ENCODE results near the gene MCM3AP.

DNA sequence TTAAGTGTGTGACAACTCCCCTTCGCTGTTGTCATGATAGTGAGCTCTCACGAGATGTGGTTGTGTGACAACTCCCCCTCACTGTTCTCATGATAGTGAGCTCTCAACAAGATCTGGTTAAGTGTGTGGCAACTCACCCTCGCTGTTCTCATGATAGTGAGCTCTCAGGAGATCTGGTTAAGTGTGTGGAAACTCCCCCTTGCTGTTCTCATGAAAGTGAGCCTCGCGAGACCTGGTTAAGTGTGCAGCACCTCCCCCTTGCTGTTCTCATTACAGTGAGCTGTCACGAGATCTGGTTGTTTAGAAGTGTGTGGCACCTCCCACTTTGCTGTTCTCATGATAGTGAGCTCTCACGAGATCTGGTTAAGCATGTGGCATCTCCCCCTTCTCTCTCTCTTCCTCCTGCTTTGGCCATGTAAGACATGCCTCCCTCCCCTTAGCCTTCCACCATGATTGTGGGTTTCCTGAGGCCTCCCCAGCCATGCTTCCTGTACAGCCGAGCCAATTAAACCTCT, 31.7 kb downstream of the MCM3AP start:
- TF ChIP-seq CTCF (IDR thresholded peaks at IDR 0.05; ENCODE audit: low read length) (no peak), EZH2 (optimal IDR thresholded peaks at IDR 0.05; ENCODE audit: low read depth, low read length) (no peak)
